Hematopoietic multipotent progenitor cell treated with erythropoietin and hydrocortisone succinate and interleukin-3 and kit ligand, for 17 days (in vitro differentiated cells): ENCODE data around the gene RNF20.
"Not testable (repeated sequence)": the region's sequence is repeated elsewhere in the genome, so short reads cannot be mapped to it uniquely, and the experiment has no call there.

Experiments used
- DNase-seq: peaks from one replicate; pipeline ENCODE4 v3.0.0-alpha.2; 2015; ENCODE audit warnings: low spot score

Gene RNF20

GRCh38 chr9:101533334-101534204 is at the start of gene RNF20:
Gene RNF20 (plus strand): TSS chr9:101533853. CDS start chr9:101535424, 1,571 bp downstream.
- peak; percentile 99 for DNase-seq

GRCh38 chr9:101484046-101484445 is 49.6 kb upstream of the RNF20 start:
- DNase-seq = no peak

- no peak for DNase-seq
Measured at GRCh38 chr9:101485924-101486692, 47.5 kb upstream of the RNF20 start.

GRCh38 chr9:101486693-101487442 is 46.8 kb upstream of the RNF20 start:
- no peak for DNase-seq

GRCh38 chr9:101487443-101487840 is 46.2 kb upstream of the RNF20 start:
- no peak for DNase-seq

- DNase-seq = peak; percentile 13
Measured at GRCh38 chr9:101495810-101496209, 37.8 kb upstream of the RNF20 start.

- no peak for DNase-seq
Measured at GRCh38 chr9:101498323-101498722, 35.3 kb upstream of the RNF20 start.

- DNase-seq = no peak
Measured at GRCh38 chr9:101504188-101504587, 29.5 kb upstream of the RNF20 start.

GRCh38 chr9:101508211-101508610 is 25.4 kb upstream of the RNF20 start:
- no peak for DNase-seq

GRCh38 chr9:101509572-101509971 is 24.1 kb upstream of the RNF20 start:
- DNase-seq = no peak

- no peak for DNase-seq
Measured at GRCh38 chr9:101510459-101510858, 23.2 kb upstream of the RNF20 start.

- DNase-seq = no peak
Measured at GRCh38 chr9:101511009-101511408, 22.6 kb upstream of the RNF20 start.

GRCh38 chr9:101512116-101512515 is 21.5 kb upstream of the RNF20 start:
- no peak for DNase-seq

- DNase-seq = no peak
Measured at GRCh38 chr9:101513351-101513750, 20.3 kb upstream of the RNF20 start.

- no peak for DNase-seq
Measured at GRCh38 chr9:101514071-101514470, 19.6 kb upstream of the RNF20 start.

- no peak for DNase-seq
Measured at GRCh38 chr9:101516655-101517054, 17.0 kb upstream of the RNF20 start.

- DNase-seq = not testable (repeated sequence)
Measured at GRCh38 chr9:101518489-101518888, 15.2 kb upstream of the RNF20 start.

GRCh38 chr9:101524371-101524770 is 9.3 kb upstream of the RNF20 start:
- DNase-seq = no peak

- no peak for DNase-seq
Measured at GRCh38 chr9:101527066-101527465, 6.6 kb upstream of the RNF20 start.

GRCh38 chr9:101528015-101528414 is 5.6 kb upstream of the RNF20 start:
- DNase-seq = no peak

- peak; percentile 77 for DNase-seq
Measured at GRCh38 chr9:101530076-101530711, 3.5 kb upstream of the RNF20 start.

GRCh38 chr9:101536351-101536750 is 2.7 kb downstream of the RNF20 start:
- DNase-seq = no peak
